ELF-1 (cell line): ENCODE results near the gene MPP3.
A peak's percentile ranks its signal among the peaks of the same experiment; 100 is the strongest.
"Not testable (repeated sequence)": the region's sequence is repeated elsewhere in the genome, so short reads cannot be mapped to it uniquely, and the experiment has no call there.

Source experiments
- DNase-seq: peaks from one replicate; pipeline ENCODE4 v3.0.0-alpha.2; 2016; ENCODE audit warnings: low read depth, low spot score

MPP3 gene

GRCh38 chr17:43832976-43833829, at the start of gene MPP3:
TSS of gene MPP3 (minus strand) at chr17:43833146. CDS start at chr17:43831906, 1,240 bp downstream.
- DNase-seq: peak; percentile 31

- DNase-seq: no peak
Observed at GRCh38 chr17:43881758-43882505, 49.0 kb upstream of the MPP3 start.

- no peak for DNase-seq
Observed at GRCh38 chr17:43881181-43881580, 48.2 kb upstream of the MPP3 start.

GRCh38 chr17:43880420-43880991, 47.6 kb upstream of the MPP3 start:
- DNase-seq: peak; percentile 71

GRCh38 chr17:43879723-43880419, 46.9 kb upstream of the MPP3 start:
- DNase-seq: no peak

GRCh38 chr17:43878260-43879175, 45.6 kb upstream of the MPP3 start:
- DNase-seq: peak; percentile 95

GRCh38 chr17:43877451-43878155, 44.7 kb upstream of the MPP3 start:
- no peak for DNase-seq

- no peak for DNase-seq
Observed at GRCh38 chr17:43877031-43877430, 44.1 kb upstream of the MPP3 start.

- DNase-seq: no peak
Observed at GRCh38 chr17:43875476-43876147, 42.7 kb upstream of the MPP3 start.

GRCh38 chr17:43874293-43874692, 41.3 kb upstream of the MPP3 start:
- no peak for DNase-seq

- no peak for DNase-seq
Observed at GRCh38 chr17:43873815-43874214, 40.9 kb upstream of the MPP3 start.

- no peak for DNase-seq
Observed at GRCh38 chr17:43873091-43873490, 40.1 kb upstream of the MPP3 start.

- DNase-seq: no peak
Observed at GRCh38 chr17:43871946-43872690, 39.2 kb upstream of the MPP3 start.

GRCh38 chr17:43869031-43869430, 36.1 kb upstream of the MPP3 start:
- not testable (repeated sequence) for DNase-seq

GRCh38 chr17:43868226-43868994, 35.5 kb upstream of the MPP3 start:
- DNase-seq: no peak

GRCh38 chr17:43864161-43864984, 31.4 kb upstream of the MPP3 start:
- DNase-seq: no peak

GRCh38 chr17:43861960-43862359, 29.0 kb upstream of the MPP3 start:
- no peak for DNase-seq
